ENCODE measurements around the gene ZNRF1. TPM values are rescaled to one million over a fixed set of nuclear protein-coding genes. Genes with fewer than 3 reads are reported as not detected.

The ZNRF1 gene
- total and polyA plus RNA-seq, 2 of the 8 experiments (the other 6 are each of a cell fraction or from before 2014, with no cell fraction given) = 33.5 to 52.9 TPM

DNA sequence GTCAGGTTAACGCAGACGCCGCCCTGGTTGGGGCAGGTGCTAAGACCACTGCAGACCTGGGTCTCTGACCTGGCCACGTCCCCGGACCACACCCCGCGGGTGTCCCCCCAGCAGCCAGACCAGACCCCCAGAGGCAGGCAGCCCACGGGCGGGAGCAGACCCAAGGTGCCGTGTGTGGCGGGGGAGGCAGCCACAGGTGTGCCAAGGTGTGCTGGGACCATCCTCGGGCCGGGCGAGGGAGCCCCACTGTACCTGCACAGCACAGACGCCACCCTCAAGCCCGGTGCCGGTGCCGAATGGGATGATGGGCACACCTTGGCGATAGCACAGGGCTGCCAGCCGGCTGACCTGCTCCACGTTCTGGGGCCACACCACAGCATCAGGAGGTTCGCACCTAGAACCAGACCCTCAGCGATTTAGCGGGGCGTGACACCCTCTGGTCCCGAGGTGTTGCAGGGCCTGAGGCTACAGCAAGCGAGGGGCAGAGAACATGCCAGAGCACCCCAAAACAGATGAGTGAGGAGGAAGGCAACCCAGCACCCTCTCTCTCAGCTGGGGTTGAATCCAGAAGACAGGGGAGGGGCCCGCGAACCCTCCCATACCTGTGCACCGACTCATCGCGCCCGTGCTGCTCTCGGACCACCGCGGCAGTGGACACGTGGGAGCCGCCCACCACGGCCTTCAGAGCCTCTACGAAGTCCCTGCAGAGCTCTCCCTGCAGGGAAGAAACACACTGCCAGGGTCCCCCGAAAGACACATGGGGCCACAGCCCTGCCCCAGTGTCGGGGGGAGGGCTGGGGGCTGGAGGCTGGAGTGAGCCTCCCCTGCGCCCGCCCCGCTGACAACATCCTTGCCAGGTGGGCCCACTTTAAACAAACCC lies 116.4 kb downstream of the ZNRF1 start:
- Histone ChIP-seq H3K27ac (ENCODE audit: low read depth, low read length) (peak overlapping the region; percentile 11; the same call in 1 of the 2 replicates), H4K20me1 (replicated peaks in 1 of 2; ENCODE audit: control insufficient read depth in 1 of 2, insufficient read depth in 2 of 2, low read length in 2 of 2) (peaks cover 2 to 3% of the 10 kb centered on the region in 2 experiments), H3K56ac (replicated peaks; ENCODE audit: insufficient read length, low read depth, low read length) (no peak overlapping the region), H3K4ac (replicated peaks; ENCODE audit: insufficient read length, low read depth, low read length) (peak overlapping the region; percentile 19), H3K79me2 (ENCODE audit: control insufficient read depth in 1 of 2, insufficient read depth in 2 of 2, low read length in 2 of 2) (no peaks in the 10 kb centered on the region; a peak in 1 of 4 replicates), H3K23ac (ENCODE audit: insufficient read length) (no peak overlapping the region), H3K27me3 (replicated peaks in 1 of 4; ENCODE audit: control insufficient read depth in 3 of 4, extremely low read depth in 1 of 4, insufficient read depth in 3 of 4, low read length in 3 of 4) (no peaks in the 10 kb centered on the region), H4K91ac (replicated peaks; ENCODE audit: insufficient read length, low read length) (peak overlapping the region; percentile 89), H3K14ac (ENCODE audit: insufficient read length) (no peak overlapping the region), H3K9ac (replicated peaks in 1 of 4; ENCODE audit: extremely low read depth in 1 of 4, low read depth in 3 of 4, low read length in 3 of 4) (no peak overlapping the region), H2BK120ac (replicated peaks; ENCODE audit: low read depth, low read length) (peak overlapping the region; percentile 68), H4K8ac (ENCODE audit: extremely low read depth, insufficient read depth, low read length) (peak overlapping the region; percentile 73), H2BK5ac (ENCODE audit: low read depth, low read length) (peak overlapping the region; percentile 77; the same call in 1 of the 2 replicates), H2AFZ (ENCODE audit: low read length) (no peak overlapping the region), H3K23me2 (ENCODE audit: low read depth, low read length) (no peaks in the 10 kb centered on the region), H2BK12ac (ENCODE audit: low read depth, low read length) (0 out of 2 replicates have a peak overlapping the region, but pooled peaks have one; percentile 85), H4K5ac (ENCODE audit: insufficient read length, low read depth, low read length) (peak overlapping the region; percentile 65), H3K79me1 (ENCODE audit: low read depth, low read length) (peaks cover 3% of the 10 kb centered on the region; the same call in 1 of the 2 replicates), H3K4me1 (replicated peaks in 1 of 4; ENCODE audit: control insufficient read depth in 3 of 4, insufficient read depth in 4 of 4, low read length in 3 of 4) (peaks cover 8 to 43% (median 34%) of the 10 kb centered on the region in 4 experiments), H2BK15ac (ENCODE audit: low read length) (peak overlapping the region; percentile 99), H3K4me3 (ENCODE audit: extremely low read depth in 1 of 4, insufficient read depth in 2 of 4, low read depth in 3 of 4, low read length in 4 of 4) (peak overlapping the region in 2 of 4 experiments; percentile 29 to 54; a peak in 3 of 8 replicates), H2AK5ac (ENCODE audit: low read depth, low read length) (no peak overlapping the region), H2BK20ac (ENCODE audit: low read length) (no peak overlapping the region), H3K4me2 (ENCODE audit: insufficient read depth in 1 of 2, low read depth in 2 of 2, low read length in 2 of 2) (peak overlapping the region; percentile 25 to 43; a peak in 3 of 4 replicates), H3K18ac (ENCODE audit: extremely low read depth, low read length) (peak overlapping the region; percentile 60), H3K36me3 (ENCODE audit: control insufficient read depth in 2 of 4, insufficient read depth in 4 of 4, low read length in 3 of 4) (peaks cover 0 to 16% (median 3%) of the 10 kb centered on the region in 4 experiments; a peak in 2 of 8 replicates), H3K9me3 (ENCODE audit: insufficient read depth in 2 of 2, low read depth in 1 of 2, low read length in 1 of 2) (no peaks in the 10 kb centered on the region)
- FAIRE-seq (no peak), DNase-seq (ENCODE audit: low read depth in 1 of 2, low spot score in 2 of 2) (no peak)
- WGBS, 2 experiments (ENCODE audit: extremely low coverage in 1 of 2, insufficient coverage in 1 of 2, insufficient read length in 1 of 2, insufficient replicate concordance in 2 of 2, low coverage in 1 of 2, low lambda C conversion rate in 2 of 2, missing lambda C conversion rate in 1 of 2) = 95% methylated on average over 25 of the region's 45 CpGs; no CpG with 5 or more reads in 1 of the 2 experiments
- ChIA-PET POLR2A (ENCODE audit: partially characterized antibody) (interaction anchor here (1.0 to 2.3 kb wide), 2 partner anchors 10 to 117 kb away, joined by 4 to 8 read pairs; partner anchors contain the start of gene ZNRF1), CTCF (ENCODE audit: partially characterized antibody) (interaction anchor here (1.8 to 16.3 kb wide), 2 partner anchors 16 to 119 kb away, joined by 5 to 171 read pairs; partner anchors contain the start of gene ZNRF1)
- TF ChIP-seq POU5F1 (IDR thresholded peaks at IDR 0.05; ENCODE audit: low read depth, low read length) (no peak), BRCA1 (IDR thresholded peaks at IDR 0.05; ENCODE audit: low read depth, low read length) (no peak)
- TF ChIP-seq, protein P1, sequence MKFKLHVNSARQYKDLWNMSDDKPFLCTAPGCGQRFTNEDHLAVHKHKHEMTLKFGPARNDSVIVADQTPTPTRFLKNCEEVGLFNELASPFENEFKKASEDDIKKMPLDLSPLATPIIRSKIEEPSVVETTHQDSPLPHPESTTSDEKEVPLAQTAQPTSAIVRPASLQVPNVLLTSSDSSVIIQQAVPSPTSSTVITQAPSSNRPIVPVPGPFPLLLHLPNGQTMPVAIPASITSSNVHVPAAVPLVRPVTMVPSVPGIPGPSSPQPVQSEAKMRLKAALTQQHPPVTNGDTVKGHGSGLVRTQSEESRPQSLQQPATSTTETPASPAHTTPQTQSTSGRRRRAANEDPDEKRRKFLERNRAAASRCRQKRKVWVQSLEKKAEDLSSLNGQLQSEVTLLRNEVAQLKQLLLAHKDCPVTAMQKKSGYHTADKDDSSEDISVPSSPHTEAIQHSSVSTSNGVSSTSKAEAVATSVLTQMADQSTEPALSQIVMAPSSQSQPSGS (IDR thresholded peaks at IDR 0.05; ENCODE audit: low read length) = no peak

Measured in H1 (cell line).